ENCODE data around the gene PSAPL1. TPM values are rescaled to one million over a fixed set of nuclear protein-coding genes. Genes with fewer than 3 reads are reported as not detected.
A peak's percentile ranks its signal among the peaks of the same experiment; 100 is the strongest.

The PSAPL1 gene
- total and polyA plus RNA-seq, 8 donors: 0.03 to 37.5 (median 5.7) TPM; not detected in 2

- DNase-seq: peak in 1 of 2 donors; percentile 24
- Histone ChIP-seq H3K4me1 (peaks cover 0 to 14% (median 9%) of the 10 kb centered on the region in 4 donors), H3K4me3 (no peak overlapping the region), H3K27ac (no peak overlapping the region), H3K36me3 (no peaks in the 10 kb centered on the region), H3K27me3 (peaks cover 0 to 9% (median 0%) of the 10 kb centered on the region in 3 donors), H3K9me3 (no peaks in the 10 kb centered on the region)
- intact Hi-C loops (cut with DNase I; ENCODE audit: low total_unique reads): no loop called here
- 52 to 62% (median 60%) methylated on average over 15 to 16 of the region's 16 CpGs for WGBS, 5 donors
- TF ChIP-seq POLR2AphosphoS5 (IDR thresholded peaks at IDR 0.05): no peak
- no peak for TF ChIP-seq POLR2A (IDR thresholded peaks at IDR 0.05)
- TF ChIP-seq CTCF (IDR thresholded peaks at IDR 0.05): no peak
- TF ChIP-seq EP300 (IDR thresholded peaks at IDR 0.05): no peak
Observed at GRCh38 chr4:7430368-7430964, 4.3 kb downstream of the PSAPL1 start.

GRCh38 chr4:7429601-7430078 lies 5.1 kb downstream of the PSAPL1 start:
- DNase-seq: peak in 1 of 2 donors; percentile 17
- Histone ChIP-seq H3K4me3 (no peak overlapping the region), H3K27ac (no peak overlapping the region), H3K9me3 (no peaks in the 10 kb centered on the region), H3K36me3 (no peaks in the 10 kb centered on the region), H3K27me3 (peaks cover 0 to 9% (median 0%) of the 10 kb centered on the region in 3 donors), H3K4me1 (peaks cover 0 to 6% (median under 1%) of the 10 kb centered on the region in 4 donors)
- 74 to 82% (median 79%) methylated on average over 16 to 17 of the region's 17 CpGs for WGBS, 5 donors
- TF ChIP-seq CTCF (IDR thresholded peaks at IDR 0.05) (no peak), EP300 (IDR thresholded peaks at IDR 0.05) (no peak), POLR2A (IDR thresholded peaks at IDR 0.05) (no peak), POLR2AphosphoS5 (IDR thresholded peaks at IDR 0.05) (no peak)
- intact Hi-C loops (cut with DNase I; ENCODE audit: low total_unique reads): no loop called here

- WGBS, 5 donors: 80 to 92% (median 88%) methylated on average over 5 to 9 of the region's 9 CpGs
- DNase-seq: peak in 1 of 2 donors; percentile 24
- H3K36me3 ChIP-seq: no peaks in the 10 kb centered on the region
- no peak overlapping the region for H3K27ac ChIP-seq
- H3K9me3 ChIP-seq: no peaks in the 10 kb centered on the region
- intact Hi-C loops (cut with DNase I; ENCODE audit: low total_unique reads): no loop called here
- no peak overlapping the region for H3K4me3 ChIP-seq
- H3K27me3 ChIP-seq: peaks cover 0 to 9% (median 0%) of the 10 kb centered on the region in 3 donors
- H3K4me1 ChIP-seq: peaks cover 0 to under 1% (median 0%) of the 10 kb centered on the region in 4 donors
- no peak for TF ChIP-seq EP300 (IDR thresholded peaks at IDR 0.05)
- TF ChIP-seq POLR2AphosphoS5 (IDR thresholded peaks at IDR 0.05): no peak
- TF ChIP-seq POLR2A (IDR thresholded peaks at IDR 0.05): no peak
- no peak for TF ChIP-seq CTCF (IDR thresholded peaks at IDR 0.05)
Observed at GRCh38 chr4:7429069-7429416, 5.7 kb downstream of the PSAPL1 start.

GRCh38 chr4:7428261-7429068 lies 6.3 kb downstream of the PSAPL1 start:
- no peak overlapping the region for H3K4me3 ChIP-seq
- H3K27ac ChIP-seq: no peak overlapping the region
- H3K4me1 ChIP-seq: no peaks in the 10 kb centered on the region
- no peaks in the 10 kb centered on the region for H3K36me3 ChIP-seq
- TF ChIP-seq POLR2AphosphoS5 (IDR thresholded peaks at IDR 0.05) (no peak), CTCF (IDR thresholded peaks at IDR 0.05) (no peak), EP300 (IDR thresholded peaks at IDR 0.05) (no peak), POLR2A (IDR thresholded peaks at IDR 0.05) (no peak)
- intact Hi-C loops (cut with DNase I; ENCODE audit: low total_unique reads): no loop called here
- peaks cover 0 to 9% (median 0%) of the 10 kb centered on the region in 3 donors for H3K27me3 ChIP-seq
- H3K9me3 ChIP-seq: no peaks in the 10 kb centered on the region
- WGBS, 5 donors: 81 to 83% (median 82%) methylated on average over 16 of the region's 16 CpGs
- peak in 1 of 2 donors; percentile 16 for DNase-seq
